Adrenal gland (tissue), 12 donors: Measurements from ENCODE around the gene STXBP2. TPM values are rescaled to one million over a fixed set of nuclear protein-coding genes. Genes with fewer than 3 reads are reported as not detected.

Experiments used
- DNase-seq, 7 donors: peaks; one replicate each; pipeline ENCODE4 v3.0.0-alpha.2; 2019 to 2020
- H3K27ac ChIP-seq, 5 donors: fragments of 200-600 bp; sonication (generic) in 4 of 5; 1 replicate in 3 of 5; 2 replicates in 2 of 5; pipeline versions ENCODE4 v1.5.1 to v1.8.0; 2016 to 2020; ENCODE audit warnings: mild to moderate bottlenecking in 1 of 5
- H3K27me3 ChIP-seq: fragments of 200-600 bp; 2 replicates; pipeline ENCODE4 v1.8.0; 2021
- H3K36me3 ChIP-seq, 2 donors: fragments of 200-600 bp; replicated peaks in 1 of 2; 1 replicate in 1 of 2; 2 replicates in 1 of 2; pipeline versions ENCODE4 v1.5.1 to v1.8.0; 2018 to 2022
- H3K4me1 ChIP-seq, 2 donors: fragments of 200-600 bp; replicated peaks in 1 of 2; 1 replicate in 1 of 2; 2 replicates in 1 of 2; pipeline versions ENCODE4 v1.5.1 to v1.8.0; 2018 to 2021
- H3K4me3 ChIP-seq, 4 donors: fragments of 200-600 bp; sonication (generic) in 3 of 4; one replicate each; pipeline ENCODE4 v1.5.1; 2016 to 2018
- H3K9me3 ChIP-seq, 3 donors: fragments of 200-600 bp; sonication (generic) in 1 of 3; replicated peaks in 1 of 3; 1 replicate in 2 of 3; 2 replicates in 1 of 3; pipeline versions ENCODE4 v1.5.1 to v1.8.0; 2016 to 2021
- CTCF ChIP-seq, 6 experiments: fragments of 450-650 bp in 4 of 6; fragments of 200-600 bp in 2 of 6; sonication (generic) in 1 of 6; IDR thresholded peaks; 1 replicate in 5 of 6; 2 replicates in 1 of 6; pipeline versions ENCODE4 v1.5.1 to v1.8.0; 2016 to 2021; ENCODE audit warnings: antibody characterized with exemption in 6 of 6, mild to moderate bottlenecking in 2 of 6, moderate library complexity in 1 of 6
- POLR2A ChIP-seq, 2 donors: fragments of 450-650 bp; IDR thresholded peaks; one replicate each; pipeline ENCODE4 v1.6.1; 2017; ENCODE audit warnings: antibody characterized with exemption in 2 of 2, mild to moderate bottlenecking in 2 of 2, moderate library complexity in 1 of 2
- WGBS, 4 donors: extraction: QIAGEN DNeasy Blood & Tissue Kit in 2 of 4; methylation state at CpG; one replicate each; pipeline versions ENCODE4 v1.1.5 to v1.1.7; 2013 to 2017; 5-methylcytosine and 5-hydroxymethylcytosine counted together
- intact Hi-C, 2 donors: fragments of 100-400 bp; cut with DNase I; formaldehyde crosslinking; loops; one replicate each; pipeline versions ENCODE4 v1.14.1 to v1.15.0; 2022 to 2023
- polyA plus RNA-seq, 3 donors: library from polyadenylated mRNA; stranded (reverse); fragments of 200-250 nt in 2 of 3; fragments of 350-450 nt in 1 of 3; fragmentation: Illumina TruSeq in 1 of 3; extraction: RNeasy Lipid Tissue Mini Kit (QIAGEN cat#74804) in 1 of 3; gene quantifications; one replicate each; pipeline ENCODE4 v1.2.3, GENCODE V29; 2013 to 2014
- total RNA-seq, 9 donors: library from RNA; depleted of rRNA in 4 of 9; stranded (reverse); fragments of >200 nt in 4 of 9; fragments of 120-200 nt in 1 of 9; fragmentation: NEBNext Ultra II Directional in 1 of 9; extraction: Animal tissue kit (Norgen Biotek cat#: 25700) in 1 of 9; gene quantifications; one replicate each; pipeline versions ENCODE4 v1.1.0 to v1.2.4, GENCODE V29; 2013 to 2023
- donor health status: healthy with polysubstance abuse.
- donor health status: Bipolar disorder and iron deficiency.
- donor health status: DM: yes; HTN: yes; CAD: no.
- donor health status: DM: no; HTN: no; CAD: no.
- donor health status: DM: no; HTN: no; CAD: no.
- donor health status: DM: yes; HTN: yes; CAD: no.

The STXBP2 gene
- total and polyA plus RNA-seq, 12 donors = 12.2 to 121 (median 40.3) TPM

DNA sequence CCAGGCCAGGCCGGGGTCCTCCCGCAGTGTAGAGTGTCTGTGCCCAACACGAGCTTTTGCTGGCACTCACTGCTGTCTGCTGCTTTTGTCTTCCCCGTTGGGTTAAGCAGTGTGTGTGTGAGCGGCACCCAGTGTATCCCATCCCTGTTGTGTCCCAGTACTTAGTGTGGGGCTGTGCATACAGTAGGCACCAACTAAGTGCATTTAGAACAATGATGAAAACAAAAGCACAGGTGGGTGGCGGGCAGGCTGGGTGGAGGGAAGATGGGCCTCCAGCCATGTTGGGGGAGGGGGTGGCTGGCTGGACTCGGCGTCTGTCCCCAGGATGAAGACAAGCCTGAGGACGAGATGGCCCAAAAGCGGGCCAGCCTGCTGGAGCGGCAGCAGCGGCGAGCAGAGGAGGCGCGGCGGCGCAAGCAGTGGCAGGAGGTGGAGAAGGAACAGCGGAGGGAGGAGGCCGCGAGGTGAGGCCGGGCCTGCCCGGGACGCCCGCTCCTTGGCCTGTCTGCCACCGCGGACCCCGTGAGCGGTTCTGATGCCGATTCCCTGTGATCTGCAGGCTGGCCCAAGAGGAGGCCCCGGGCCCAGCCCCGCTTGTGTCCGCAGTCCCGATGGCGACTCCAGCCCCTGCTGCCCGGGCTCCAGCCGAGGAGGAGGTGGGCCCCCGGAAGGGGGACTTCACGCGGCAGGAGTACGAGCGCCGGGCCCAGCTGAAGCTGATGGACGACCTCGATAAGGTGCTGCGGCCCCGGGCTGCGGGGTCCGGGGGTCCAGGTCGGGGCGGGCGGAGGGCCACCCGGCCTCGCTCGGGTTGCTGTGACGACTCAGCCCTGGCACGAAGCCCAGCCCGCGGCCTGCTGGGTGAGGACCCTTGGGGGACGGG is 21.8 kb upstream of the STXBP2 start:
- H3K9me3 ChIP-seq = no peaks in the 10 kb centered on the region
- no peaks in the 10 kb centered on the region for H3K27me3 ChIP-seq
- H3K4me1 ChIP-seq = peaks cover 9 to 18% of the 10 kb centered on the region in 2 donors
- TF ChIP-seq POLR2A (IDR thresholded peaks at IDR 0.05) (no peak), CTCF (IDR thresholded peaks at IDR 0.05) (no peak)
- intact Hi-C loops = no loop called here
- H3K36me3 ChIP-seq = peaks cover 0 to 7% of the 10 kb centered on the region in 2 donors
- H3K27ac ChIP-seq = no peak overlapping the region
- no peak for DNase-seq
- H3K4me3 ChIP-seq = no peak overlapping the region
- 75 to 88% (median 81%) methylated on average over 32 to 59 of the region's 59 CpGs for WGBS, 4 donors

GRCh38 chr19:7617172-7617571 is 19.7 kb upstream of the STXBP2 start:
- TF ChIP-seq POLR2A (IDR thresholded peaks at IDR 0.05) (no peak), CTCF (IDR thresholded peaks at IDR 0.05) (no peak)
- Histone ChIP-seq H3K9me3 (no peaks in the 10 kb centered on the region), H3K27ac (no peak overlapping the region), H3K4me1 (peaks cover 9 to 18% of the 10 kb centered on the region in 2 donors), H3K4me3 (no peak overlapping the region), H3K27me3 (no peaks in the 10 kb centered on the region), H3K36me3 (peaks cover 0 to 28% of the 10 kb centered on the region in 2 donors)
- WGBS, 4 donors = 91 to 96% (median 94%) methylated on average over 10 to 12 of the region's 12 CpGs
- DNase-seq = no peak
- intact Hi-C loops = no loop called here

DNA sequence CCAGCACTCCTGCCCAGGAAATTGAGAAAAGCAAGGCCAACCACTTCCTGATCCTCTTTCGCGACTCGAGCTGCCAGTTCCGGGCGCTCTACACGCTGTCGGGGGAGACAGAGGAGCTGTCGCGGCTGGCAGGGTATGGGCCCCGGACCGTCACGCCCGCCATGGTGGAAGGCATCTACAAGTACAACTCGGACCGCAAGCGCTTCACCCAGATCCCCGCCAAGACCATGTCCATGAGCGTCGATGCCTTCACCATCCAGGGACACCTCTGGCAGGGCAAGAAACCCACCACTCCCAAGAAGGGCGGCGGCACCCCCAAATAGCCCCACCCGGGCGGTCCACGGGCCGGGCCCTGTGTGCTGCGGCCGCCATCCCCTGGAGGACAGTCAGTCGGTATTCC is 19.2 kb upstream of the STXBP2 start:
- WGBS, 4 donors = 85 to 94% (median 92%) methylated on average over 20 to 28 of the region's 28 CpGs

More for the DNA sequence above, 19.2 kb upstream of the STXBP2 start:
- intact Hi-C loops = no loop called here
- Histone ChIP-seq H3K27me3 (no peaks in the 10 kb centered on the region), H3K36me3 (peaks cover 0 to 33% of the 10 kb centered on the region in 2 donors), H3K27ac (peak overlapping the region in 2 of 5 donors; percentile 83 to 89), H3K4me3 (no peak overlapping the region), H3K4me1 (peaks cover 9 to 18% of the 10 kb centered on the region in 2 donors), H3K9me3 (no peaks in the 10 kb centered on the region)
- no peak for DNase-seq
- TF ChIP-seq POLR2A (IDR thresholded peaks at IDR 0.05) (no peak), CTCF (IDR thresholded peaks at IDR 0.05) (no peak)
